ENCODE measurements around the gene ZBTB40.

DNA sequence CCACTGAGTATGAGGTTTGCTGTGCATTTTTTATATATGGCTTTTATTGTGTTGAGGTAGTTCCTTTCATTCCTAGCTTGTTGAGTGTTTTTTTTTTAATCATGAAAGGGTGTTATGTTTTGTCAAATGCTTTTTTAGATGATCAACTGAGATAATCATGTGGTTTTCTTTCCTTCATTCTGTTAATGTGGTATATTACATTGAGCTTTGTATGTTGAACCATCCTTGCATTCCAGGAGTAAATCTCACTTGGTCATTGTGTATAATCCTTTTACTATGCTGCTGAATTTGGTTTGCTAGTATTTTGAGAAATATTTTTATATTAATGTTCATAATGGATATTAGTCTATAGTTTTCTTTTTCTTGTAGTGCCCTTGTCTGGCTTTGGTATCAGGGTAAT, 11.1 kb upstream of the ZBTB40 start:
- TF ChIP-seq EP300 (IDR thresholded peaks at IDR 0.05), result no peak
- TF ChIP-seq, protein P1, sequence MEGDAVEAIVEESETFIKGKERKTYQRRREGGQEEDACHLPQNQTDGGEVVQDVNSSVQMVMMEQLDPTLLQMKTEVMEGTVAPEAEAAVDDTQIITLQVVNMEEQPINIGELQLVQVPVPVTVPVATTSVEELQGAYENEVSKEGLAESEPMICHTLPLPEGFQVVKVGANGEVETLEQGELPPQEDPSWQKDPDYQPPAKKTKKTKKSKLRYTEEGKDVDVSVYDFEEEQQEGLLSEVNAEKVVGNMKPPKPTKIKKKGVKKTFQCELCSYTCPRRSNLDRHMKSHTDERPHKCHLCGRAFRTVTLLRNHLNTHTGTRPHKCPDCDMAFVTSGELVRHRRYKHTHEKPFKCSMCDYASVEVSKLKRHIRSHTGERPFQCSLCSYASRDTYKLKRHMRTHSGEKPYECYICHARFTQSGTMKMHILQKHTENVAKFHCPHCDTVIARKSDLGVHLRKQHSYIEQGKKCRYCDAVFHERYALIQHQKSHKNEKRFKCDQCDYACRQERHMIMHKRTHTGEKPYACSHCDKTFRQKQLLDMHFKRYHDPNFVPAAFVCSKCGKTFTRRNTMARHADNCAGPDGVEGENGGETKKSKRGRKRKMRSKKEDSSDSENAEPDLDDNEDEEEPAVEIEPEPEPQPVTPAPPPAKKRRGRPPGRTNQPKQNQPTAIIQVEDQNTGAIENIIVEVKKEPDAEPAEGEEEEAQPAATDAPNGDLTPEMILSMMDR (IDR thresholded peaks at IDR 0.05), result no peak

Data from esophagus muscularis mucosa (tissue), 3 donors.